Measurements from ENCODE around the gene PODXL2. TPM values are rescaled to one million over a fixed set of nuclear protein-coding genes. Genes with fewer than 3 reads are reported as not detected.

The PODXL2 gene
- total and polyA plus RNA-seq, 7 experiments from 2014 or later: 2.2 to 6.5 (median 3.6) TPM

- DNase-seq: no peak
- intact Hi-C loops (cut with micrococcal nuclease): no loop called here
- peaks cover 0 to 29% (median 0%) of the 10 kb centered on the region in 7 donors for H3K4me1 Mint-ChIP-seq
- ChIA-PET CTCF (no interaction called here), POLR2A (no interaction called here)
- Histone ChIP-seq H3K27me3 (ENCODE audit: control insufficient read depth in 2 of 2, insufficient read depth in 2 of 2, low read length in 2 of 2) (no peaks in the 10 kb centered on the region), H3K9me3 (ENCODE audit: control insufficient read depth in 2 of 3, low read length in 3 of 3) (no peaks in the 10 kb centered on the region), H3K27ac (ENCODE audit: low read depth, low read length) (no peak overlapping the region), H3K4me1 (ENCODE audit: control insufficient read depth in 2 of 2, insufficient read depth in 2 of 2, low read length in 2 of 2) (no peaks in the 10 kb centered on the region), H3K36me3 (ENCODE audit: control insufficient read depth in 2 of 3, insufficient read depth in 3 of 3, low read length in 3 of 3) (peaks cover 0 to 46% (median 0%) of the 10 kb centered on the region in 3 experiments), H3K4me3 (ENCODE audit: low read length) (no peak overlapping the region)
- H3K36me3 Mint-ChIP-seq: peaks cover 12 to 56% (median 27%) of the 10 kb centered on the region in 5 donors
- no peak overlapping the region for H3K27ac Mint-ChIP-seq
- H3K27me3 Mint-ChIP-seq: no peaks in the 10 kb centered on the region
- H3K9me3 Mint-ChIP-seq: no peaks in the 10 kb centered on the region
- H3K4me3 Mint-ChIP-seq: no peak overlapping the region
- ATAC-seq: no peak
These were observed 20.6 kb upstream of the PODXL2 start for GRCh38 chr3:127608362-127608718.

- H3K27ac Mint-ChIP-seq: no peak overlapping the region
- intact Hi-C loops (cut with micrococcal nuclease): no loop called here
- no peaks in the 10 kb centered on the region for H3K4me1 ChIP-seq (ENCODE audit: control insufficient read depth in 2 of 2, insufficient read depth in 2 of 2, low read length in 2 of 2)
- H3K36me3 ChIP-seq (ENCODE audit: control insufficient read depth in 2 of 3, insufficient read depth in 3 of 3, low read length in 3 of 3): peaks cover 0 to 40% (median 0%) of the 10 kb centered on the region in 3 experiments
- ATAC-seq: no peak
- ChIA-PET POLR2A (no interaction called here), CTCF (no interaction called here)
- no peaks in the 10 kb centered on the region for H3K27me3 Mint-ChIP-seq
- H3K9me3 Mint-ChIP-seq: no peaks in the 10 kb centered on the region
- no peak overlapping the region for H3K27ac ChIP-seq (ENCODE audit: low read depth, low read length)
- H3K4me3 ChIP-seq (ENCODE audit: low read length): no peak overlapping the region
- H3K36me3 Mint-ChIP-seq: peaks cover 12 to 66% (median 27%) of the 10 kb centered on the region in 5 donors
- no peak for DNase-seq
- H3K27me3 ChIP-seq (ENCODE audit: control insufficient read depth in 2 of 2, insufficient read depth in 2 of 2, low read length in 2 of 2): no peaks in the 10 kb centered on the region
- H3K4me1 Mint-ChIP-seq: peaks cover 0 to 24% (median 0%) of the 10 kb centered on the region in 7 donors
- no peaks in the 10 kb centered on the region for H3K9me3 ChIP-seq (ENCODE audit: control insufficient read depth in 2 of 3, low read length in 3 of 3)
- no peak overlapping the region for H3K4me3 Mint-ChIP-seq
These were observed 18.9 kb upstream of the PODXL2 start for GRCh38 chr3:127610105-127610504.

- H3K4me1 ChIP-seq (ENCODE audit: control insufficient read depth in 2 of 2, insufficient read depth in 2 of 2, low read length in 2 of 2): no peaks in the 10 kb centered on the region
- H3K4me3 ChIP-seq (ENCODE audit: low read length): no peak overlapping the region
- POLR2A ChIA-PET: interaction anchor here (0.6 kb wide), 1 partner anchor 73 kb away, joined by 4 read pairs; no protein-coding TSS in a partner anchor
- H3K27ac Mint-ChIP-seq: no peak overlapping the region
- H3K27ac ChIP-seq (ENCODE audit: low read depth, low read length): no peak overlapping the region
- no peaks in the 10 kb centered on the region for H3K27me3 ChIP-seq (ENCODE audit: control insufficient read depth in 2 of 2, insufficient read depth in 2 of 2, low read length in 2 of 2)
- H3K4me1 Mint-ChIP-seq: peaks cover 0 to 25% (median 0%) of the 10 kb centered on the region in 7 donors
- no peak for ATAC-seq
- peaks cover 0 to 40% (median 0%) of the 10 kb centered on the region in 3 experiments for H3K36me3 ChIP-seq (ENCODE audit: control insufficient read depth in 2 of 3, insufficient read depth in 3 of 3, low read length in 3 of 3)
- no peaks in the 10 kb centered on the region for H3K9me3 ChIP-seq (ENCODE audit: control insufficient read depth in 2 of 3, low read length in 3 of 3)
- H3K36me3 Mint-ChIP-seq: peaks cover 10 to 66% (median 29%) of the 10 kb centered on the region in 5 donors
- H3K27me3 Mint-ChIP-seq: no peaks in the 10 kb centered on the region
- H3K9me3 Mint-ChIP-seq: no peaks in the 10 kb centered on the region
- no peak for DNase-seq
- CTCF ChIA-PET: no interaction called here
- no peak overlapping the region for H3K4me3 Mint-ChIP-seq
- intact Hi-C loops (cut with micrococcal nuclease): no loop called here
These were observed 17.7 kb upstream of the PODXL2 start for GRCh38 chr3:127611251-127611650.

GRCh38 chr3:127612966-127613365 lies 16.0 kb upstream of the PODXL2 start:
- no peaks in the 10 kb centered on the region for H3K9me3 ChIP-seq (ENCODE audit: control insufficient read depth in 2 of 3, low read length in 3 of 3)
- H3K4me3 Mint-ChIP-seq: no peak overlapping the region

GRCh38 chr3:127613406-127613805 lies 15.6 kb upstream of the PODXL2 start:
- POLR2A ChIA-PET: no interaction called here
- Histone ChIP-seq H3K4me3 (ENCODE audit: low read length) (no peak overlapping the region), H3K4me1 (ENCODE audit: control insufficient read depth in 2 of 2, insufficient read depth in 2 of 2, low read length in 2 of 2) (no peaks in the 10 kb centered on the region), H3K36me3 (ENCODE audit: control insufficient read depth in 2 of 3, insufficient read depth in 3 of 3, low read length in 3 of 3) (peaks cover 0 to 39% (median 0%) of the 10 kb centered on the region in 3 experiments), H3K27me3 (ENCODE audit: control insufficient read depth in 2 of 2, insufficient read depth in 2 of 2, low read length in 2 of 2) (no peaks in the 10 kb centered on the region), H3K27ac (ENCODE audit: low read depth, low read length) (no peak overlapping the region), H3K9me3 (ENCODE audit: control insufficient read depth in 2 of 3, low read length in 3 of 3) (no peaks in the 10 kb centered on the region)
- H3K27ac Mint-ChIP-seq: peak overlapping the region in 1 of 9 donors; percentile 10
- CTCF ChIA-PET: no interaction called here
- peaks cover 11 to 65% (median 32%) of the 10 kb centered on the region in 5 donors for H3K36me3 Mint-ChIP-seq
- intact Hi-C loops (cut with micrococcal nuclease): no loop called here
- no peaks in the 10 kb centered on the region for H3K9me3 Mint-ChIP-seq
- H3K27me3 Mint-ChIP-seq: no peaks in the 10 kb centered on the region
- no peak overlapping the region for H3K4me3 Mint-ChIP-seq
- DNase-seq (no peak), ATAC-seq (no peak)
- H3K4me1 Mint-ChIP-seq: peaks cover 0 to 23% (median 0%) of the 10 kb centered on the region in 7 donors

More at GRCh38 chr3:127612966-127613365, 16.0 kb upstream of the PODXL2 start:
- intact Hi-C loops (cut with micrococcal nuclease): no loop called here
- ATAC-seq: no peak
- Mint-ChIP-seq H3K27me3 (no peaks in the 10 kb centered on the region), H3K36me3 (peaks cover 11 to 65% (median 31%) of the 10 kb centered on the region in 5 donors), H3K27ac (no peak overlapping the region), H3K9me3 (no peaks in the 10 kb centered on the region), H3K4me1 (peaks cover 0 to 24% (median 0%) of the 10 kb centered on the region in 7 donors)
- CTCF ChIA-PET: no interaction called here
- H3K4me1 ChIP-seq (ENCODE audit: control insufficient read depth in 2 of 2, insufficient read depth in 2 of 2, low read length in 2 of 2): no peaks in the 10 kb centered on the region
- no peak overlapping the region for H3K4me3 ChIP-seq (ENCODE audit: low read length)
- no peak for DNase-seq
- POLR2A ChIA-PET: no interaction called here
- H3K27ac ChIP-seq (ENCODE audit: low read depth, low read length): no peak overlapping the region
- H3K36me3 ChIP-seq (ENCODE audit: control insufficient read depth in 2 of 3, insufficient read depth in 3 of 3, low read length in 3 of 3): peaks cover 0 to 39% (median 0%) of the 10 kb centered on the region in 3 experiments
- no peaks in the 10 kb centered on the region for H3K27me3 ChIP-seq (ENCODE audit: control insufficient read depth in 2 of 2, insufficient read depth in 2 of 2, low read length in 2 of 2)

GRCh38 chr3:127614928-127615589 lies 13.9 kb upstream of the PODXL2 start:
- no peak overlapping the region for H3K4me3 ChIP-seq (ENCODE audit: low read length)
- peak overlapping the region in 3 of 9 donors; percentile 7 to 51 (median 51) for H3K27ac Mint-ChIP-seq
- peaks cover 0 to 35% (median 0%) of the 10 kb centered on the region in 3 experiments for H3K36me3 ChIP-seq (ENCODE audit: control insufficient read depth in 2 of 3, insufficient read depth in 3 of 3, low read length in 3 of 3)
- ATAC-seq (no peak), DNase-seq (no peak)
- no peaks in the 10 kb centered on the region for H3K9me3 Mint-ChIP-seq
- peaks cover 11 to 63% (median 30%) of the 10 kb centered on the region in 5 donors for H3K36me3 Mint-ChIP-seq
- H3K4me1 Mint-ChIP-seq: peaks cover 0 to 19% (median 0%) of the 10 kb centered on the region in 7 donors
- no peak overlapping the region for H3K4me3 Mint-ChIP-seq
- H3K9me3 ChIP-seq (ENCODE audit: control insufficient read depth in 2 of 3, low read length in 3 of 3): no peaks in the 10 kb centered on the region
- H3K27ac ChIP-seq (ENCODE audit: low read depth, low read length): no peak overlapping the region
- intact Hi-C loops (cut with micrococcal nuclease): no loop called here
- no peaks in the 10 kb centered on the region for H3K27me3 Mint-ChIP-seq
- H3K4me1 ChIP-seq (ENCODE audit: control insufficient read depth in 2 of 2, insufficient read depth in 2 of 2, low read length in 2 of 2): no peaks in the 10 kb centered on the region
- no peaks in the 10 kb centered on the region for H3K27me3 ChIP-seq (ENCODE audit: control insufficient read depth in 2 of 2, insufficient read depth in 2 of 2, low read length in 2 of 2)
- ChIA-PET CTCF (interaction anchor here (0.6 kb wide), 1 partner anchor 67 kb away, joined by 6 read pairs; no protein-coding TSS in a partner anchor), POLR2A (no interaction called here)

Data from naive thymus-derived CD4-positive, alpha-beta T cell (primary cell).